NCI-H187 (cell line): ENCODE data around the gene FUCA1.
A peak's percentile ranks its signal among the peaks of the same experiment; 100 is the strongest.

Experiments used
- DNase-seq, 2 experiments: peaks; one replicate each; lab custom pipeline; 2025; lab: John Stamatoyannopoulos, UW

FUCA1 gene

GRCh38 chr1:23801876-23802275, 66.2 kb downstream of the FUCA1 start:
- DNase-seq: no peak

- peak in 1 of 2 experiments; percentile 28 for DNase-seq
Observed at GRCh38 chr1:23801338-23801748, 66.7 kb downstream of the FUCA1 start.

- DNase-seq: peak; percentile 71 to 89
Observed at GRCh38 chr1:23800400-23801337, 67.4 kb downstream of the FUCA1 start, which contains the start of gene GALE. Gene GALE (minus strand): TSS chr1:23800754. CDS start chr1:23799007, 1,747 bp downstream.

- DNase-seq: no peak
Observed at GRCh38 chr1:23799570-23800399, 68.3 kb downstream of the FUCA1 start.

GRCh38 chr1:23799255-23799569, 68.9 kb downstream of the FUCA1 start:
- no peak for DNase-seq

- no peak for DNase-seq
Observed at GRCh38 chr1:23798662-23799142, 69.4 kb downstream of the FUCA1 start.

GRCh38 chr1:23797478-23798448, 70.3 kb downstream of the FUCA1 start:
- DNase-seq: no peak

- no peak for DNase-seq
Observed at GRCh38 chr1:23796466-23797271, 71.4 kb downstream of the FUCA1 start.

GRCh38 chr1:23795676-23796465, 72.2 kb downstream of the FUCA1 start:
- DNase-seq: no peak
